Epithelial cell of esophagus (primary cell): Measurements from ENCODE around the gene ZZZ3.

Experiments
- DNase-seq: peaks from one replicate; pipeline ENCODE4 v3.0.0; 2010; ENCODE audit warnings: low read depth
- H3K4me3 ChIP-seq: 2 replicates; pipeline ENCODE4 v1.5.1; 2011; ENCODE audit warnings: mild to moderate bottlenecking, low read length, control low read depth
- TF ChIP-seq, protein P1 (sequence below): IDR thresholded peaks from 2 replicates; pipeline ENCODE4 v1.5.1; 2011; ENCODE audit warnings: low read depth, mild to moderate bottlenecking, low read length, control low read depth, inconsistent platforms; ENCODE audit not compliant: insufficient read depth; ENCODE audit errors: missing control alignments

Gene ZZZ3

DNA sequence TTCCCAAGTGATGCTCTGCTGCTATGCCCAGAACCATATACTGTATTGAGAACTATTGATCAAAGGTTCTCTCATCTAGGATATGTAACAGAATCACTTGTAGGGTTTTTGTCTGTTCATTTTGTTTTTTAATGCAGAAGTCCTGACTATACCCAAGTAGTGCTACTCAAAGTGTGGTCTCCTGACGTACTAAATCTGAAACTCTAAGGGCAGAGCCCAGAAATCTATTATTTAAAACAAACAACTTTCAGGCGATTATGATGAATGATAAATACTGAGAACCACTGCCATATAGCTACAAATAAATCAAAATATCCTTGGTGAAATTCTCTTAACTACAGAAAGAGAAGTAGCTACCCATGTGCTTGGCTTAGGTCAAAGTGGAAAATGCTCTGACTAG is 10.1 kb downstream of the ZZZ3 start:
- no peak overlapping the region for H3K4me3 ChIP-seq
- TF ChIP-seq, protein P1, sequence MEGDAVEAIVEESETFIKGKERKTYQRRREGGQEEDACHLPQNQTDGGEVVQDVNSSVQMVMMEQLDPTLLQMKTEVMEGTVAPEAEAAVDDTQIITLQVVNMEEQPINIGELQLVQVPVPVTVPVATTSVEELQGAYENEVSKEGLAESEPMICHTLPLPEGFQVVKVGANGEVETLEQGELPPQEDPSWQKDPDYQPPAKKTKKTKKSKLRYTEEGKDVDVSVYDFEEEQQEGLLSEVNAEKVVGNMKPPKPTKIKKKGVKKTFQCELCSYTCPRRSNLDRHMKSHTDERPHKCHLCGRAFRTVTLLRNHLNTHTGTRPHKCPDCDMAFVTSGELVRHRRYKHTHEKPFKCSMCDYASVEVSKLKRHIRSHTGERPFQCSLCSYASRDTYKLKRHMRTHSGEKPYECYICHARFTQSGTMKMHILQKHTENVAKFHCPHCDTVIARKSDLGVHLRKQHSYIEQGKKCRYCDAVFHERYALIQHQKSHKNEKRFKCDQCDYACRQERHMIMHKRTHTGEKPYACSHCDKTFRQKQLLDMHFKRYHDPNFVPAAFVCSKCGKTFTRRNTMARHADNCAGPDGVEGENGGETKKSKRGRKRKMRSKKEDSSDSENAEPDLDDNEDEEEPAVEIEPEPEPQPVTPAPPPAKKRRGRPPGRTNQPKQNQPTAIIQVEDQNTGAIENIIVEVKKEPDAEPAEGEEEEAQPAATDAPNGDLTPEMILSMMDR, result no peak
- no peak for DNase-seq

DNA sequence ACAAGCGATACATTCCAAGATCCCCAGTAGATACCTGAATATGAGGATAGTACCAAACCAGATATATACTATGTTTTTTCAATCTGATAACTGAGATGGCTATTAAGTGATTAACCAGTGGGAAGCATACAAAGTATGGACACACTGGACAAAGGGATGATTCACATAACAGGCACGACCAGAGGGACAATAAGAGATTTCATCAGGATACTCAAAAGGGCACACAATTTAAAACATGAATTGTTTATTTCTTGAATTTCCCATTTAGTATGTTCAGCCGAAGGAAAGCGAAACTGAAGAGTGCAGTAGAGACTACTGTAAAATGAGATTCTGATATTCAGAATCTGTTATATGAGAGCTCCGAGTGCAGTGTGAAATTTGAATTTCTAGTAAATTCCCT is 10.6 kb downstream of the ZZZ3 start:
- TF ChIP-seq, protein P1, result no peak
- H3K4me3 ChIP-seq, result no peak overlapping the region
- peak; percentile 8 for DNase-seq

DNA sequence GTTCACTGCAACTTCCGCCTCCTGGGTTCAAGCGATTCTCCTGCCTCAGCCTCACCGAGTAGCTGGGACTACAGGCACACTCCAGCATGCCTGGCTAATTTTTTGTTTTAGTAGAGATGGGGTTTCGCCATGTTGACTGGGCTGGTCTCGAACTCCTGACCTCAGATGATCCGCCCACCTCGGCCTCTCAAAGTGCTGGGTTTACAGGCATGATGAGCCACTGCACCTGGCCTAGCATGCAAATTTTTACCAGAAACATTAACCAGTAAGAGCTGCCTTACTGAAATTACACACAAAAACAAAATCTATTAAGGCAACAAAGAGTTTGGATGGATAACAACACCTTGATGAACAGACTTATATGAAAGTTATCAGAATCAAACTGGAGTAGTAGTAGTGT is 12.1 kb downstream of the ZZZ3 start:
- TF ChIP-seq, protein P1, result no peak
- H3K4me3 ChIP-seq, result no peak overlapping the region
- DNase-seq, result no peak

DNA sequence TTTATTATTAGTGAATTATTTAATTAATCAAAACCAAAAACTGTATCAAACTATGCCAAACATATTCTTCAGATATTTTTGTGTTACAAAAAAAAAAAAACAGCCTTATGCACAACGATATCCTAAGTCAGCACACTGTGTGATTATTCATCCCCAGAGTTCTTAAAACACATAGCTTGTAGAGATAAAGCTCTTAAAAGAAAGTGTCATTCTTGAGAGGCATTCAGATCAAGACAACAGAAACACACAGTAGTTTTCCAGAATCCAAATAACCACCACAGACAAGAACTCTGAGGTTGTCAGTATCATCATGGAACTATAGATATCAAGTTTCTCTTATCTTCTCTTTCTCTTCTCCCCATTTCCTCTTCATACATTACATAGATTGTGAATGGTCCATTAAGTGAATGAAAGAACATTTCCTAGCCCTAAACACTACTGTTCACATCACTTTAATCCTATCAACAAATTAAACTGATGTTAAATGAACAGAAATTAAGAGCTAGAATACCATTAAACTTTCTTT is 13.5 kb downstream of the ZZZ3 start:
- H3K4me3 ChIP-seq, result no peak overlapping the region
- no peak for DNase-seq
- TF ChIP-seq, protein P1, result no peak

DNA sequence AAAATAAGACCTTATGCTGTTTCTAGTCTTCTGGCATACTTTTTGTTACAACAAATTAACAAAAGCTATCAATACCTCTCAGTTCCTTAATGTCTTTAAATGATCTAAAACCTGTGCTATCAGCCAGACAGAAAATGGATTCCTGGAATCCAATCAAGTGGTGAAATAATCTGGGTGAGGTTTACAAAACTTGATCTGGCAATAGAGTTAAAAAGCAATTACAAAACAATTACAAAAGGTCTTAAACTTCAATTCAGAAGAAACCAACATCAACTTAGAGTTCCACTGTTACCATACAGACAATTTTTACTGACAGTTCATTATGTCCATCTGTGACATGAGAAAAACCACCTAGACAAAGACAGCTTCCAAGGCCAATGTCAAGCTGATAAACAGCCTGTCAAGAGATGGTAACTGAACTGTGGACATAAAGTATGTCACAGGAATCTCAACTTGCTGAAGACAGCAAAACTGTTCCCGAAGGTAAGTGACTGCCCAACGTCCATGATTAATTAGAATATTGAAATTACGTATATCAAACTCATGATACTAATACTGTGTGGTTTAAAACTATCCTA is 17.4 kb downstream of the ZZZ3 start:
- no peak overlapping the region for H3K4me3 ChIP-seq
- TF ChIP-seq, protein P1, result no peak
- DNase-seq, result no peak

DNA sequence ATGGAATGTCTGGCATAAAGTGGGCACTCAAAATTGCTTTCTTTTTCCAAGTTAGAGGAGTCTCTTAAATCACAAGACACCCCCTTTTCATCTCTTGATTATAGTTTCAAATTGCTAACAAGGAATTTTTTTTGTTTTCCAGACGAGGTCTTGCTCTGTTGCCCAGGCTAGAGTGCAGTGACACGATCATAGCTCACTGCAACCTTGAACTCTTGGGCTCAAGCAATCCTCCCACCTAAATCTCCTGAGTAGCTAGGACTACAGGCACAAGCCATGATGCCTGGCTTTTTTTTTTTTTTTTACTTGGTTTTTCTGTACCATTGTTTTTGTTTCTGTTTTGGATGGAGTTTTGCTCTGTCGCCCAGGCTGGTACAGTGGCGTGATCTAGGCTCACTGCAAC is 20.8 kb downstream of the ZZZ3 start:
- DNase-seq, result no peak
- H3K4me3 ChIP-seq, result no peak overlapping the region
- TF ChIP-seq, protein P1, result no peak

DNA sequence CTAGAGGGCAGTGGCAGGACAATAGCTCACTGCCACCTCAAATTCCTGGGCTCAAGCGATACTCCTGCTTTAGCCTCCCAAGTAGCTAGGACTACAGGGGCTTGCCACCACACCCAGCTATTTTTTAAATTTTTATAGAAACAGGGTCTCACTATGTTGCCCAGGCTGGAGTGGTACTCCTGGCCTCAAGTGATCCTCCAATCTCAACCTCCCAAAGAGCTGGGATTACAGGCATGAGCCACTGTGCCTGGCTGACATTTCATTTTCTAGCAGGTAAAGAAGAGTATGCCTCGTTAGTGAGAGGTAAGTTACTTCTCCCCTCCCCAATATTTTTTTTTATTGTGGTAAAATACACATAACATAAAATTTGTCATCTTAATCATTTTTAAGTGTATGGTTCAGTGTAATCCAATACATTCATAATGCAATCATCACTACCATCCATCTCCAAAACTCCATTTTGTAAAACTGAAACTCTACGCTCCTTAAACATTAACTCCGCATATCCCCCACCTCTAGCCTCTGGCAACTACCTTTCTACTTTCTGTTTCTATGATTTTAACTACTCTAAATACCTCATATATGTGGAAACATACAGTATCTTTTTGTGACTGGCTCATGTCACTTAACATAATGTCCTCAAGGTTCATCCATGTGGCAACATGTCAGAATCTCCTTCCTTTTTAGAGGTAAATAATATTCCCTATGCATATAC is 22.4 kb downstream of the ZZZ3 start:
- H3K4me3 ChIP-seq, result no peak overlapping the region
- no peak for DNase-seq
- TF ChIP-seq, protein P1, result no peak
